Astrocyte (in vitro differentiated cells and primary cell): ENCODE measurements around the gene DNAJB6. TPM values are rescaled to one million over a fixed set of nuclear protein-coding genes. Genes with fewer than 3 reads are reported as not detected.
"Not testable (repeated sequence)": the region's sequence is repeated elsewhere in the genome, so short reads cannot be mapped to it uniquely, and the experiment has no call there.

Source experiments
- DNase-seq: peaks from one replicate; pipeline ENCODE4 v3.0.0-alpha.2; 2010; ENCODE audit warnings: low read depth
- FAIRE-seq: peaks from 2 replicates; lab custom pipeline; 2011; peaks lifted over from hg19 to GRCh38; lab: Jason Lieb, UNC
- H2AFZ ChIP-seq: 2 replicates; pipeline ENCODE4 v1.6.0; 2012; ENCODE audit warnings: low read depth, low read length, inconsistent platforms
- H3K27ac ChIP-seq: 2 replicates; pipeline ENCODE4 v1.5.1; 2011; ENCODE audit warnings: low read depth, low read length, inconsistent platforms
- H3K27me3 ChIP-seq: 2 replicates; pipeline ENCODE4 v1.6.0; 2011; ENCODE audit warnings: low read length, inconsistent platforms; ENCODE audit not compliant: insufficient read depth
- H3K36me3 ChIP-seq: 2 replicates; pipeline ENCODE4 v1.5.1; 2011; ENCODE audit warnings: low read length, inconsistent platforms; ENCODE audit not compliant: insufficient read depth
- H3K4me1 ChIP-seq: 2 replicates; pipeline ENCODE4 v1.5.1; 2011; ENCODE audit warnings: low read length, inconsistent platforms; ENCODE audit not compliant: insufficient read depth
- H3K4me2 ChIP-seq: 2 replicates; pipeline ENCODE4 v1.6.0; 2012; ENCODE audit warnings: low read length, inconsistent platforms
- H3K4me3 ChIP-seq: 2 replicates; pipeline ENCODE4 v1.5.1; 2011; ENCODE audit warnings: low read depth, mild to moderate bottlenecking, low read length, inconsistent platforms; ENCODE audit not compliant: insufficient read depth
- H3K79me2 ChIP-seq: 2 replicates; pipeline ENCODE4 v1.6.0; 2012; ENCODE audit warnings: mild to moderate bottlenecking, low read length, inconsistent platforms; ENCODE audit not compliant: insufficient read depth
- H3K9ac ChIP-seq: 2 replicates; pipeline ENCODE4 v1.6.0; 2012; ENCODE audit warnings: mild to moderate bottlenecking, low read length, inconsistent platforms
- H3K9me3 ChIP-seq: 2 replicates; pipeline ENCODE4 v1.5.1; 2012; ENCODE audit warnings: low read depth, mild to moderate bottlenecking, low read length, inconsistent platforms; ENCODE audit not compliant: insufficient read depth
- H4K20me1 ChIP-seq: 2 replicates; pipeline ENCODE4 v1.6.0; 2012; ENCODE audit warnings: low read length, inconsistent platforms; ENCODE audit not compliant: insufficient read depth
- H3K27ac Mint-ChIP-seq: one replicate; pipeline ENCODE4 v1.8.0; 2021; ENCODE audit warnings: mild to moderate bottlenecking, mixed read lengths; ENCODE audit not compliant: unreplicated experiment
- H3K27me3 Mint-ChIP-seq: one replicate; pipeline ENCODE4 v1.8.0; 2021; ENCODE audit warnings: low read depth, mixed read lengths; ENCODE audit not compliant: unreplicated experiment
- H3K36me3 Mint-ChIP-seq: one replicate; pipeline ENCODE4 v1.8.0; 2021; ENCODE audit warnings: low read depth, mixed read lengths; ENCODE audit not compliant: unreplicated experiment
- H3K4me1 Mint-ChIP-seq: one replicate; pipeline ENCODE4 v1.8.0; 2021; ENCODE audit warnings: low read depth, mixed read lengths; ENCODE audit not compliant: unreplicated experiment
- H3K4me3 Mint-ChIP-seq: one replicate; pipeline ENCODE4 v1.8.0; 2021; ENCODE audit warnings: mild to moderate bottlenecking, moderate library complexity, mixed read lengths; ENCODE audit not compliant: unreplicated experiment
- H3K9me3 Mint-ChIP-seq: one replicate; pipeline ENCODE4 v1.8.0; 2021; ENCODE audit warnings: mild to moderate bottlenecking, mixed read lengths; ENCODE audit not compliant: unreplicated experiment
- CTCF ChIP-seq: IDR thresholded peaks from 2 replicates; pipeline ENCODE4 v1.5.1; 2011; ENCODE audit warnings: low read depth, mild to moderate bottlenecking, inconsistent platforms, low read length, moderate library complexity; ENCODE audit not compliant: insufficient read depth
- EZH2 ChIP-seq: IDR thresholded peaks from 2 replicates; pipeline ENCODE4 v1.6.1; 2012; ENCODE audit warnings: mild to moderate bottlenecking, low read length, inconsistent platforms; ENCODE audit not compliant: insufficient read depth
- total RNA-seq: library from RNA; stranded (reverse); gene quantifications from 2 replicates; pipeline ENCODE4 v1.2.1, GENCODE V29; 2021

DNAJB6 gene
- total RNA-seq, 1 donor from 2014 or later: 179 TPM

GRCh38 chr7:157323401-157323800 is 13.4 kb upstream of the DNAJB6 start:
- no peaks in the 10 kb centered on the region for H3K27me3 Mint-ChIP-seq

GRCh38 chr7:157329447-157329846 is 7.4 kb upstream of the DNAJB6 start:
- H3K4me1 ChIP-seq: no peaks in the 10 kb centered on the region
- H3K4me2 ChIP-seq: no peak overlapping the region
- no peak for DNase-seq
- no peaks in the 10 kb centered on the region for H4K20me1 ChIP-seq
- no peaks in the 10 kb centered on the region for H3K27me3 Mint-ChIP-seq
- no peaks in the 10 kb centered on the region for H3K36me3 Mint-ChIP-seq
- no peaks in the 10 kb centered on the region for H3K4me1 Mint-ChIP-seq
- H3K4me3 ChIP-seq: no peak overlapping the region
- H3K27me3 ChIP-seq: no peaks in the 10 kb centered on the region
- no peaks in the 10 kb centered on the region for H3K79me2 ChIP-seq
- peaks cover 2% of the 10 kb centered on the region for H3K9me3 Mint-ChIP-seq
- FAIRE-seq: no peak
- no peak overlapping the region for H3K9ac ChIP-seq
- H3K9me3 ChIP-seq: no peaks in the 10 kb centered on the region
- no peak for TF ChIP-seq EZH2
- no peak for TF ChIP-seq CTCF
- H3K36me3 ChIP-seq: no peaks in the 10 kb centered on the region
- no peak overlapping the region for H3K27ac Mint-ChIP-seq
- no peak overlapping the region for H3K27ac ChIP-seq
- H3K4me3 Mint-ChIP-seq: no peak overlapping the region
- H2AFZ ChIP-seq: no peak overlapping the region

More at GRCh38 chr7:157323401-157323800, 13.4 kb upstream of the DNAJB6 start:
- peaks cover 2% of the 10 kb centered on the region for H3K4me1 ChIP-seq
- no peaks in the 10 kb centered on the region for H3K27me3 ChIP-seq
- TF ChIP-seq CTCF (no peak), EZH2 (no peak)
- H3K27ac ChIP-seq: no peak overlapping the region
- H3K4me3 ChIP-seq: no peak overlapping the region
- no peak overlapping the region for H3K4me2 ChIP-seq
- H3K36me3 ChIP-seq: no peaks in the 10 kb centered on the region
- no peak for DNase-seq
- no peak overlapping the region for H3K27ac Mint-ChIP-seq
- no peak overlapping the region for H2AFZ ChIP-seq
- peaks cover 2% of the 10 kb centered on the region for H3K4me1 Mint-ChIP-seq
- H3K79me2 ChIP-seq: no peaks in the 10 kb centered on the region
- no peak for FAIRE-seq
- no peak overlapping the region for H3K4me3 Mint-ChIP-seq
- no peaks in the 10 kb centered on the region for H4K20me1 ChIP-seq
- no peaks in the 10 kb centered on the region for H3K9me3 ChIP-seq
- peaks cover 2% of the 10 kb centered on the region for H3K9me3 Mint-ChIP-seq
- H3K9ac ChIP-seq: no peak overlapping the region
- no peaks in the 10 kb centered on the region for H3K36me3 Mint-ChIP-seq

- H3K4me3 Mint-ChIP-seq, H3K4me1 Mint-ChIP-seq, H3K4me2 ChIP-seq, H4K20me1 ChIP-seq, H3K27ac Mint-ChIP-seq, DNase-seq, H3K4me3 ChIP-seq, FAIRE-seq, H3K27ac ChIP-seq, H3K36me3 Mint-ChIP-seq, H3K27me3 ChIP-seq, H3K4me1 ChIP-seq, H3K9me3 Mint-ChIP-seq, H3K27me3 Mint-ChIP-seq, H3K9ac ChIP-seq, H3K36me3 ChIP-seq, H2AFZ ChIP-seq, H3K9me3 ChIP-seq, H3K79me2 ChIP-seq: not testable (repeated sequence)
Measured at GRCh38 chr7:157330567-157330966, 6.2 kb upstream of the DNAJB6 start.

DNA sequence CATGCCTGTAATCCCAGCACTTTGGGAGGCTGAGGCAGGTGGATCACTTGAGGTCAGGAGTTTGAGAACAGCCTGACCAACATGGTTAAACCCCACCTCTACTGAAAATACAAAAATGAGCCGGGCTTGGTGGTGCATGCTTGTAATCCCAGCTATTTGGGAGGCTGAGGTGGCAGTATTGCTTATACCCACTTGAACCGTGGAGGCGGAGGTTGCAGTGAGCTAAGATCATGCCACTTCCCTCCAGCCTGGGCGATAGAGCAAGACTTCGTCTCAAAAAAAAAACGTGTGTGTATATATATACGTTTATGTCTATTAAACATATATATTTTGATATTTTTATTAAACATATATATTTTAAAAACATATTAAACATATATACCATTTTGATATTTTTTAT is 5.8 kb upstream of the DNAJB6 start:
- not testable (repeated sequence) for H3K4me3 Mint-ChIP-seq, DNase-seq, H3K9me3 Mint-ChIP-seq, H3K79me2 ChIP-seq, H3K36me3 ChIP-seq, H3K4me1 Mint-ChIP-seq, H3K4me3 ChIP-seq, H3K27me3 ChIP-seq, H3K36me3 Mint-ChIP-seq, H3K9me3 ChIP-seq, H3K27ac Mint-ChIP-seq, H3K27ac ChIP-seq, H4K20me1 ChIP-seq, FAIRE-seq, H3K9ac ChIP-seq, H3K4me1 ChIP-seq, H2AFZ ChIP-seq, H3K27me3 Mint-ChIP-seq, H3K4me2 ChIP-seq
